Inflammatory macrophage treated with lipopolysaccharide for 1 hour (primary cell): Measurements from ENCODE around the gene RASGRF1.

ENCODE experiments used
- DNase-seq, 2 donors: peaks; one replicate each; pipeline ENCODE4 v3.0.0-alpha.2; 2020 to 2022

RASGRF1 gene

GRCh38 chr15:78950902-78951840, 139.4 kb downstream of the RASGRF1 start:
- no peak for DNase-seq

- DNase-seq = no peak
Observed at GRCh38 chr15:78950343-78950742, 140.2 kb downstream of the RASGRF1 start.

GRCh38 chr15:78949461-78949860, 141.1 kb downstream of the RASGRF1 start:
- DNase-seq = no peak

- DNase-seq = no peak
Observed at GRCh38 chr15:78947506-78947905, 143.1 kb downstream of the RASGRF1 start.

- DNase-seq = no peak
Observed at GRCh38 chr15:78946493-78946892, 144.1 kb downstream of the RASGRF1 start.

GRCh38 chr15:78944669-78945407, 145.7 kb downstream of the RASGRF1 start, which contains the start of gene CTSH:
Gene CTSH (minus strand): TSS chr15:78945046. CDS start chr15:78944981, 65 bp downstream.
- peak; percentile 54 to 77 for DNase-seq

- peak in 1 of 2 donors; percentile 53 for DNase-seq
Observed at GRCh38 chr15:78944202-78944625, 146.4 kb downstream of the RASGRF1 start.

GRCh38 chr15:78943692-78944091, 146.9 kb downstream of the RASGRF1 start:
- DNase-seq = no peak

- no peak for DNase-seq
Observed at GRCh38 chr15:78942741-78943140, 147.8 kb downstream of the RASGRF1 start.

- peak; percentile 90 to 94 for DNase-seq
Observed at GRCh38 chr15:78938658-78939488, 151.7 kb downstream of the RASGRF1 start.

GRCh38 chr15:78937132-78937739, 153.3 kb downstream of the RASGRF1 start:
- peak; percentile 80 to 82 for DNase-seq

- DNase-seq = no peak
Observed at GRCh38 chr15:78934655-78935023, 155.9 kb downstream of the RASGRF1 start.

GRCh38 chr15:78933823-78934654, 156.5 kb downstream of the RASGRF1 start:
- no peak for DNase-seq

- no peak for DNase-seq
Observed at GRCh38 chr15:78933187-78933822, 157.3 kb downstream of the RASGRF1 start.

GRCh38 chr15:78932258-78932808, 158.2 kb downstream of the RASGRF1 start:
- DNase-seq = no peak

- DNase-seq = no peak
Observed at GRCh38 chr15:78931439-78932257, 158.9 kb downstream of the RASGRF1 start.

- no peak for DNase-seq
Observed at GRCh38 chr15:78930577-78931388, 159.8 kb downstream of the RASGRF1 start.

- no peak for DNase-seq
Observed at GRCh38 chr15:78929536-78930264, 160.9 kb downstream of the RASGRF1 start.
